Breast epithelium (tissue), 4 donors: ENCODE data around the gene STMN1. TPM values are rescaled to one million over a fixed set of nuclear protein-coding genes. Genes with fewer than 3 reads are reported as not detected.

ENCODE experiments used
- DNase-seq, 2 donors: peaks; one replicate each; pipeline ENCODE4 v3.0.0-alpha.2; 2019; ENCODE audit warnings: low spot score in 2 of 2
- H3K27ac ChIP-seq, 2 donors: fragments of 200-600 bp; sonication (generic) in 1 of 2; one replicate each; pipeline ENCODE4 v1.5.1; 2016 to 2019; ENCODE audit warnings: mild to moderate bottlenecking in 1 of 2
- H3K27me3 ChIP-seq, 2 donors: fragments of 200-600 bp; sonication (generic) in 1 of 2; one replicate each; pipeline versions ENCODE4 v1.5.1 to v1.6.0; 2017 to 2019; ENCODE audit warnings: control low read depth in 1 of 2, mild to moderate bottlenecking in 1 of 2
- H3K36me3 ChIP-seq: fragments of 200-600 bp; one replicate; pipeline ENCODE4 v1.5.1; 2019
- H3K4me1 ChIP-seq, 2 donors: fragments of 200-600 bp; sonication (generic); one replicate each; pipeline ENCODE4 v1.5.1; 2016 to 2019; ENCODE audit warnings: control low read depth in 1 of 2
- H3K4me3 ChIP-seq, 3 donors: fragments of 200-600 bp; sonication (generic); 1 replicate in 2 of 3; 2 replicates in 1 of 3; pipeline ENCODE4 v1.5.1; 2016 to 2019; ENCODE audit warnings: mild to moderate bottlenecking in 3 of 3, moderate library complexity in 2 of 3
- H3K9me3 ChIP-seq, 2 donors: fragments of 200-600 bp; sonication (generic) in 1 of 2; one replicate each; pipeline ENCODE4 v1.5.1; 2016 to 2019; ENCODE audit warnings: control low read depth in 1 of 2
- CTCF ChIP-seq, 3 donors: fragments of 450-650 bp; IDR thresholded peaks; one replicate each; pipeline ENCODE4 v1.5.1; 2016 to 2017; ENCODE audit warnings: antibody characterized with exemption in 3 of 3, mild to moderate bottlenecking in 3 of 3, moderate library complexity in 3 of 3
- POLR2A ChIP-seq: fragments of 450-650 bp; IDR thresholded peaks from one replicate; pipeline ENCODE4 v1.6.1; 2016; ENCODE audit warnings: antibody characterized with exemption, mild to moderate bottlenecking, moderate library complexity
- POLR2AphosphoS5 ChIP-seq, 3 donors: sonication (generic); formaldehyde crosslinking; IDR thresholded peaks; one replicate each; pipeline ENCODE4 v1.6.1; 2017; ENCODE audit warnings: antibody characterized with exemption in 3 of 3
- intact Hi-C: fragments of 100-400 bp; cut with DNase I; formaldehyde crosslinking; loops from one replicate; pipeline ENCODE4 v1.15.1; 2023; ENCODE audit warnings: low total_unique reads
- total RNA-seq, 3 donors: library from RNA; depleted of rRNA; stranded (reverse); fragments of >200 nt; gene quantifications; one replicate each; pipeline ENCODE4 v1.1.0, GENCODE V29; 2016

STMN1 gene
- total RNA-seq, 3 donors from 2014 or later, result 23.9 to 33.8 (median 28.4) TPM

- Histone ChIP-seq H3K36me3 (no peaks in the 10 kb centered on the region), H3K4me3 (no peak overlapping the region), H3K9me3 (no peaks in the 10 kb centered on the region), H3K27me3 (peaks cover 0 to 5% of the 10 kb centered on the region in 2 donors), H3K27ac (no peak overlapping the region), H3K4me1 (no peaks in the 10 kb centered on the region)
- DNase-seq, result no peak
- no peak for TF ChIP-seq POLR2AphosphoS5 (IDR thresholded peaks at IDR 0.05)
- TF ChIP-seq POLR2A, result no peak
- TF ChIP-seq CTCF (IDR thresholded peaks at IDR 0.05), result no peak
- intact Hi-C loops, result no loop called here
These were observed 20.7 kb upstream of the STMN1 start for GRCh38 chr1:25926731-25927496.

GRCh38 chr1:25924454-25924853 lies 18.2 kb upstream of the STMN1 start:
- Histone ChIP-seq H3K36me3 (no peaks in the 10 kb centered on the region), H3K27me3 (peaks cover 0 to 5% of the 10 kb centered on the region in 2 donors), H3K9me3 (no peaks in the 10 kb centered on the region), H3K4me3 (no peak overlapping the region), H3K4me1 (no peaks in the 10 kb centered on the region), H3K27ac (no peak overlapping the region)
- no peak for DNase-seq
- intact Hi-C loops, result no loop called here
- no peak for TF ChIP-seq CTCF (IDR thresholded peaks at IDR 0.05)
- TF ChIP-seq POLR2AphosphoS5 (IDR thresholded peaks at IDR 0.05), result no peak
- no peak for TF ChIP-seq POLR2A

- Histone ChIP-seq H3K9me3 (no peaks in the 10 kb centered on the region), H3K4me1 (no peaks in the 10 kb centered on the region), H3K36me3 (no peaks in the 10 kb centered on the region), H3K27me3 (peaks cover 0 to 5% of the 10 kb centered on the region in 2 donors), H3K4me3 (peak overlapping the region; percentile 44 to 73 (median 60)), H3K27ac (peak overlapping the region; percentile 33 to 69)
- intact Hi-C loops, result no loop called here
- no peak for TF ChIP-seq POLR2A
- TF ChIP-seq CTCF (IDR thresholded peaks at IDR 0.05), result no peak
- no peak for TF ChIP-seq POLR2AphosphoS5 (IDR thresholded peaks at IDR 0.05)
- no peak for DNase-seq
These were observed 16.8 kb upstream of the STMN1 start for GRCh38 chr1:25922971-25923552.

- peak overlapping the region; percentile 33 to 69 for H3K27ac ChIP-seq
- no peak for DNase-seq
- no peaks in the 10 kb centered on the region for H3K36me3 ChIP-seq
- intact Hi-C loops, result no loop called here
- H3K4me1 ChIP-seq, result no peaks in the 10 kb centered on the region
- no peak for TF ChIP-seq CTCF (IDR thresholded peaks at IDR 0.05)
- TF ChIP-seq POLR2AphosphoS5 (IDR thresholded peaks at IDR 0.05), result no peak
- TF ChIP-seq POLR2A, result no peak
- no peaks in the 10 kb centered on the region for H3K9me3 ChIP-seq
- H3K27me3 ChIP-seq, result peaks cover 0 to 5% of the 10 kb centered on the region in 2 donors
- H3K4me3 ChIP-seq, result peak overlapping the region; percentile 44 to 73 (median 60)
These were observed 16.1 kb upstream of the STMN1 start for GRCh38 chr1:25922056-25922970.
